GDM1 (cell line): ENCODE data around the gene GASK1A.
"Not testable (repeated sequence)": the region's sequence is repeated elsewhere in the genome, so short reads cannot be mapped to it uniquely, and the experiment has no call there.

Experiments used
- DNase-seq: peaks from one replicate; lab custom pipeline; 2025; lab: John Stamatoyannopoulos, UW

Gene GASK1A

GRCh38 chr3:43031485-43031884, 52.4 kb downstream of the GASK1A start:
- no peak for DNase-seq

- no peak for DNase-seq
Measured at GRCh38 chr3:43031889-43032545, 52.9 kb downstream of the GASK1A start.

GRCh38 chr3:43032646-43033628, 53.8 kb downstream of the GASK1A start:
- DNase-seq, result no peak

- no peak for DNase-seq
Measured at GRCh38 chr3:43034200-43034599, 55.1 kb downstream of the GASK1A start.

- DNase-seq, result no peak
Measured at GRCh38 chr3:43034911-43035310, 55.8 kb downstream of the GASK1A start.

- DNase-seq, result no peak
Measured at GRCh38 chr3:43035801-43036365, 56.8 kb downstream of the GASK1A start.

GRCh38 chr3:43036621-43037423, 57.7 kb downstream of the GASK1A start:
- no peak for DNase-seq

GRCh38 chr3:43038010-43038409, 58.9 kb downstream of the GASK1A start:
- DNase-seq, result no peak

- DNase-seq, result no peak
Measured at GRCh38 chr3:43041517-43041916, 62.4 kb downstream of the GASK1A start.

GRCh38 chr3:43043071-43043766, 64.1 kb downstream of the GASK1A start:
- no peak for DNase-seq

- no peak for DNase-seq
Measured at GRCh38 chr3:43043793-43044192, 64.7 kb downstream of the GASK1A start.

GRCh38 chr3:43045079-43045478, 66.0 kb downstream of the GASK1A start:
- DNase-seq, result not testable (repeated sequence)

- no peak for DNase-seq
Measured at GRCh38 chr3:43046583-43046982, 67.5 kb downstream of the GASK1A start.

- DNase-seq, result no peak
Measured at GRCh38 chr3:43048470-43048869, 69.4 kb downstream of the GASK1A start.

GRCh38 chr3:43053291-43053690, 74.2 kb downstream of the GASK1A start:
- DNase-seq, result no peak

- DNase-seq, result no peak
Measured at GRCh38 chr3:43054754-43055153, 75.6 kb downstream of the GASK1A start.

- DNase-seq, result no peak
Measured at GRCh38 chr3:43055393-43055792, 76.3 kb downstream of the GASK1A start.

GRCh38 chr3:43055806-43056770, 77.0 kb downstream of the GASK1A start:
- DNase-seq, result no peak

GRCh38 chr3:43059456-43059855, 80.3 kb downstream of the GASK1A start:
- DNase-seq, result no peak
